GM12865 (cell line): ENCODE measurements around the gene FRMPD4.

Experiments used
- DNase-seq: peaks from one replicate; pipeline ENCODE4 v3.0.0; 2010; ENCODE audit warnings: low read depth
- H3K4me3 ChIP-seq: 2 replicates; pipeline ENCODE4 v1.5.1; 2011; ENCODE audit warnings: mild to moderate bottlenecking, low read depth, low read length, control low read depth
- TF ChIP-seq, protein P1 (sequence below): IDR thresholded peaks from 2 replicates; pipeline ENCODE4 v1.5.1; 2011; ENCODE audit warnings: low read length, control low read depth, low read depth, inconsistent platforms; ENCODE audit not compliant: insufficient read depth; ENCODE audit errors: missing control alignments

The FRMPD4 gene

DNA sequence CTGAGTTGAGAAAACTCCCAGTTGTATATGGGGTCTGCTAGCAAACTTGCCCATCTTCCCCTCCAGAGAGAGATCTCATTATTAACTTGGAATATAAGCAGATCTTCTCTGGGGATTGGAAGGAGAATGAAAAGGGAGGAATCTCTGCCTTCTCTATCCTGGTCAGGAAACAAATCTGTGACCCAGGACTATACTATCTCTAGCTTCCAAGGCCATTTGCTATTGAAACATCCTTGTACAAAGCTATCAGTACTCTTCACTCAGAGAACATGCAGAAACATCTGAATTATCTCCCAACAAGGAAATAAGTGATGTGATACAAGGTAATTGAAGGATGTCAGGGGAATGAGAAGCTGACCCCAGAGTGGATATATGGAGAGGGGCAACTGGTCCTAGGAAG lies 183.8 kb downstream of the FRMPD4 start:
- H3K4me3 ChIP-seq = no peak overlapping the region
- TF ChIP-seq, protein P1, sequence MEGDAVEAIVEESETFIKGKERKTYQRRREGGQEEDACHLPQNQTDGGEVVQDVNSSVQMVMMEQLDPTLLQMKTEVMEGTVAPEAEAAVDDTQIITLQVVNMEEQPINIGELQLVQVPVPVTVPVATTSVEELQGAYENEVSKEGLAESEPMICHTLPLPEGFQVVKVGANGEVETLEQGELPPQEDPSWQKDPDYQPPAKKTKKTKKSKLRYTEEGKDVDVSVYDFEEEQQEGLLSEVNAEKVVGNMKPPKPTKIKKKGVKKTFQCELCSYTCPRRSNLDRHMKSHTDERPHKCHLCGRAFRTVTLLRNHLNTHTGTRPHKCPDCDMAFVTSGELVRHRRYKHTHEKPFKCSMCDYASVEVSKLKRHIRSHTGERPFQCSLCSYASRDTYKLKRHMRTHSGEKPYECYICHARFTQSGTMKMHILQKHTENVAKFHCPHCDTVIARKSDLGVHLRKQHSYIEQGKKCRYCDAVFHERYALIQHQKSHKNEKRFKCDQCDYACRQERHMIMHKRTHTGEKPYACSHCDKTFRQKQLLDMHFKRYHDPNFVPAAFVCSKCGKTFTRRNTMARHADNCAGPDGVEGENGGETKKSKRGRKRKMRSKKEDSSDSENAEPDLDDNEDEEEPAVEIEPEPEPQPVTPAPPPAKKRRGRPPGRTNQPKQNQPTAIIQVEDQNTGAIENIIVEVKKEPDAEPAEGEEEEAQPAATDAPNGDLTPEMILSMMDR = no peak
- DNase-seq = no peak

DNA sequence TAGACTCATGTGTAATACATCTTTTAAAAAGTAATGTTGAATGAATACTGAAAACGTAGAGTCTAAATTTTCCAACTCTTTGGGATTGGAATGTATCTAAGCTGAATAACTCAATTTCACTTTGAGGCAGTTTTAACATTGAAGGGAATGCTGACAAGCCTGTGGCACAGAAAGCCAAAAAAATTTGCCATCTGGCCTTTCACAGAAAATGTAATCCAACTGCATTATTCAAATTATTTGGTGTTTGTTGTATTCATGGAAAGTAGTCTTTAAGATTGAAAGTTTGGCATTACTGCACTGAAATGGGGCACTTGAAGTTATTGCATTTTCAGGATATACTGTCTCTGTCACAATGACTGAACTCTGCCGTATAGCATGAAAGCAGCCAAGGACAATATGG lies 186.9 kb downstream of the FRMPD4 start:
- TF ChIP-seq, protein P1 = no peak
- no peak for DNase-seq
- no peak overlapping the region for H3K4me3 ChIP-seq

DNA sequence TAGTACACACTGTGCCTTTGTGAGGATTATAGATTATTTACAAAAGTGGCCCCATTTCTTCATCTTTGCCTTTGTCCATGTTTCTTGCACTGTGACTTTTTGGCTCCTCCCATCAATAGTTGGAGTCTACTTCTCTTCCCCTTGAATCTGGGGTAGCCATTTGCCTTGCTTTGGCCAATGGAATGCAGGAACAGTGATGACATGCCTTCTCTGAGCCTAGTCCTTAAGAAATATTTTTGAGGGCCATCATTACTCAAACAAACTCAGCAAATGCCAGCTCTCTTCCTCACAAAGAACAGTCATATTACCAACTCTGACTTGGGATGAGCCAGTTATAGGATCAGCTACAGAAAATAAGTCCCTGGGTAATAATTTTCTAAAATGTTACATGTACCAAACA lies 189.6 kb downstream of the FRMPD4 start:
- no peak for DNase-seq
- TF ChIP-seq, protein P1 = no peak
- no peak overlapping the region for H3K4me3 ChIP-seq

DNA sequence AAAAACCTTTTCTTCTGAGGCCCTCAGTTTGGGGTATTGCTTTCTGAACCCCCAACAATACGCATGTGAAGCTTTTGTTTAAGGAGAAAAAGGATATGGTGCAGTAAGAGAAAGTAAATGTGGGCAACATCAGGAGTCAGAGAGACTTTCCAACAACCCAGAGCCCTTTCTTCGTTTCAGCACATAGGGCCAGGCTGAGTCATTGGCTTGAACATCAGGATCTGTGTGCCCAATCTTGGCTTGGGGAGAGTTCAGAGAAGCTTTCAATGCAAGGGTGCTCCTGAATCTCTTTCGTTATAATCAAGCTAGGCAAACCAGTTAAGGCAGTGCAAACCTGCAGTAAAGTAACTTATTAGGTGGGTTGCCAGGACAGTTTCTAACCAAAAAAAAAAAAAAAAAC lies 191.2 kb downstream of the FRMPD4 start:
- H3K4me3 ChIP-seq = no peak overlapping the region
- TF ChIP-seq, protein P1 = no peak
- DNase-seq = no peak

DNA sequence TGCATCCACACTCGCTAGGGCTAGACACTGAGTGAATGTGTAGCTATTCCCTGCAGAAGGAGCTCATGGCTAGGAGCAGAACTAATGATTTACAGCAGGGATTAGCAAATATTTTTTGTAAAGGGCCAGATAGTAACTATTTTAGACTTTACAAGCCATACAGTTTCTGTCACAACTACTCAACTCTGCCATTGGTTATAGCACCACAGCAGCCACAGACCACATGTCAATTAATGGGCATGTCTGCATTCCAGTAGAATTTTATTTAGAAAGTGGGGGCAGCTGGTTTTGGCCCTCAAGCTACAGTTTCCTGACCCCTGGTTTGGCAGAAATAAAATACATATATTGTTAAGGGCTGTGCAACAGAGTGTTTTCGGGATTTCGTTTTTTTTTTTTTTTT lies 192.6 kb downstream of the FRMPD4 start:
- no peak for DNase-seq
- no peak overlapping the region for H3K4me3 ChIP-seq
- TF ChIP-seq, protein P1 = no peak

DNA sequence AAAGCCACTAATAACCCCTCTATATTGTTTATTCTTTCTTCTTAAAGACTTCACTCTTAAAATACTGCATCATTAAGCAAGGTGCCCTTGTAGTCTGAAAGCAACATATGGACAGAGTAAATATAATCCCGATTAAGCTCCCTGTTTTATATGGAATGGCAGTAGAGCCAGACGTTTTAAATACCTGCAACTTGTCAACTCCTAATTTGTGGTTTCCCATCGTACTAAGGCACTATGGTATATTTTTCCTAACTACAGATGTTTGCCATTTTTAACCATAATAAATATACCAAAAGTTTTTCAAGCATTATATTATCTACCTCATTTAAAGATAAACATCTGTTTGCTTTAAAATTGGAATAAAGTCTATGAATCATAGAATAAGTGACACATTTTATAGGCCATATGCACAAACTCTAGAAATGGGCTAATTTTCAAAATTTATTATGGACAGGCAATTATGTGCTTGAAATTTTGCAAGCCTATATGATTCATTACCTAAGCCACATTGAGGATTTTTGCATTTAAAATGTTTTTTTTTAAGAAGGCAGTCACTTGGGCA lies 194.6 kb downstream of the FRMPD4 start:
- TF ChIP-seq, protein P1 = no peak
- no peak for DNase-seq
- no peak overlapping the region for H3K4me3 ChIP-seq

DNA sequence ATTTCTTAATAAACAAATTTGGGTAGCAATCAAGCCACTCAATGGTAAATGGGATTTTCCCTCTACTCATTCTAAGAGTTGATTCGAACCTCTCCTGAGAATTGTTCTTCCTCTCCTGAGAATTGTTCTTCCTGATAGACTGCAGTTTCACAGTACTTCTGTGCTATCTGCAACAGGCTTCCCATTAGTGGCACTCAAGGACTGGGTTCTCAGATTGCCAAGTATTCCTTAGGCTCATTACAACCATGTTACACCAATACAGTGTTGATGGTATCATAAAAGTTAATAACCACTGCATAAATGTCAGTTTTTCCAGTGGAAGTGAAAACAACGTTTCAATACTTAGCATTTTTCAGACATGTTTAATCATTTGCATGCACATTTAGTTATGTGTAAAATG lies 201.6 kb downstream of the FRMPD4 start:
- TF ChIP-seq, protein P1 = no peak
- no peak overlapping the region for H3K4me3 ChIP-seq
- no peak for DNase-seq
